ENCODE data around the gene C10orf143.

C10orf143 gene

GRCh38 chr10:130047336-130047735 is 63.3 kb downstream of the C10orf143 start (continued):
- no peak for TF ChIP-seq ZNF660 (tag by site-specific recombination; IDR thresholded peaks at IDR 0.05)
- TF ChIP-seq ZNF16 (tag by site-specific recombination; IDR thresholded peaks at IDR 0.05; ENCODE audit: low read depth): no peak
- TF ChIP-seq, protein P1, sequence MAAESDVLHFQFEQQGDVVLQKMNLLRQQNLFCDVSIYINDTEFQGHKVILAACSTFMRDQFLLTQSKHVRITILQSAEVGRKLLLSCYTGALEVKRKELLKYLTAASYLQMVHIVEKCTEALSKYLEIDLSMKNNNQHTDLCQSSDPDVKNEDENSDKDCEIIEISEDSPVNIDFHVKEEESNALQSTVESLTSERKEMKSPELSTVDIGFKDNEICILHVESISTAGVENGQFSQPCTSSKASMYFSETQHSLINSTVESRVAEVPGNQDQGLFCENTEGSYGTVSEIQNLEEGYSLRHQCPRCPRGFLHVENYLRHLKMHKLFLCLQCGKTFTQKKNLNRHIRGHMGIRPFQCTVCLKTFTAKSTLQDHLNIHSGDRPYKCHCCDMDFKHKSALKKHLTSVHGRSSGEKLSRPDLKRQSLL (tag by site-specific recombination; IDR thresholded peaks at IDR 0.05): no peak
- TF ChIP-seq GLI4 (tag by site-specific recombination; IDR thresholded peaks at IDR 0.05): no peak
- TF ChIP-seq ZNF148 (tag by site-specific recombination; IDR thresholded peaks at IDR 0.05; ENCODE audit: borderline replicate concordance): no peak
- TF ChIP-seq ZNF391 (tag by site-specific recombination; IDR thresholded peaks at IDR 0.05; ENCODE audit: borderline replicate concordance, low read depth): no peak

GRCh38 chr10:130046591-130046990 is 64.0 kb downstream of the C10orf143 start:
- Histone ChIP-seq H3K4me3 (ENCODE audit: low read depth, low read length) (no peak overlapping the region), H3K27ac (ENCODE audit: extremely low read depth, low read depth, low read length) (no peak overlapping the region), H3K9me3 (ENCODE audit: control insufficient read depth, insufficient read depth, low read depth, low read length) (no peaks in the 10 kb centered on the region), H3K4me1 (ENCODE audit: control insufficient read depth, insufficient read depth, low read length) (no peaks in the 10 kb centered on the region), H3K36me3 (ENCODE audit: control insufficient read depth in 2 of 2, insufficient read depth in 1 of 2, low read length in 2 of 2) (no peaks in the 10 kb centered on the region)
- ChIA-PET POLR2A (no interaction called here), CTCF (no interaction called here)
- TF ChIP-seq ELK4 (IDR thresholded peaks at IDR 0.05; ENCODE audit: borderline replicate concordance, low read depth, low read length): no peak
- TF ChIP-seq YY2 (tag by site-specific recombination; IDR thresholded peaks at IDR 0.05): no peak

GRCh38 chr10:130045801-130046321 is 64.8 kb downstream of the C10orf143 start:
- no peak overlapping the region for H3K27ac ChIP-seq (ENCODE audit: extremely low read depth, low read depth, low read length)
- ChIA-PET POLR2A (no interaction called here), CTCF (interaction anchor here (0.7 kb wide), 1 partner anchor 24 kb away, joined by 4 read pairs; no protein-coding TSS in a partner anchor)
- no peaks in the 10 kb centered on the region for H3K9me3 ChIP-seq (ENCODE audit: control insufficient read depth, insufficient read depth, low read depth, low read length)
- H3K4me3 ChIP-seq (ENCODE audit: low read depth, low read length): no peak overlapping the region
- TF ChIP-seq SCRT2 (tag by site-specific recombination; IDR thresholded peaks at IDR 0.05) (0 out of 2 replicates have a peak, but pooled peaks have one; percentile 17), ZFP37 (tag by site-specific recombination; IDR thresholded peaks at IDR 0.05) (no peak), ZNF785 (tag by site-specific recombination; IDR thresholded peaks at IDR 0.05) (no peak), KLF8 (tag by site-specific recombination; IDR thresholded peaks at IDR 0.05) (peak; percentile 24; the same call in 1 of the 2 replicates)
- H3K4me1 ChIP-seq (ENCODE audit: control insufficient read depth, insufficient read depth, low read length): no peaks in the 10 kb centered on the region
- no peaks in the 10 kb centered on the region for H3K36me3 ChIP-seq (ENCODE audit: control insufficient read depth in 2 of 2, insufficient read depth in 1 of 2, low read length in 2 of 2)

DNA sequence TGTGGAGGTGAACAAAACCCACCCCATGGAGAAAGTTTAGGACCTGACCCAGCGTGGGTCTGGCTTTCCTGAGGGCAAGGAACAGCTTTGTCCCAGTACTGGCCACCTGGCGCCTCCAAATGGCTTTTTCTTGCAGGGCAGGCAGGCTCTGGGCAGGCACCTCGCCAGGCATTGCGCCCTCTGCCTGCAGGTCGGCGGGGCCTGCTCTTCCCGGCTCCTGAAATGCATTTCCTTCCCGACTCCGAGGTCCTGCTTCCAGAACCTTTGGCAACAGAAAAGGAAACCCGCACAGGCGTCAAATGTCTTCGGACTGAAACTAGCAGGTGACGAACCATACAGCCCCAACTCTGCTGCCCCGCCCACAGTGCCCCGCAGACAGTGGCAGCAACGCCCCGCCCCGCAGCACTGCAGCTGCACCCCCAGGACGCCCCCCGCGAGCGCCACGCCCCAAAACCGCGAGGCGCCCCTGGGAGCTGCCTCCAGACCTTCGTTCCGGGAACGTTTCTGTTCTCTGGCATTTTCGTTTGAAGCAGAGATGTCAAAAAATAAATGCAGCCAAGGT is 65.5 kb downstream of the C10orf143 start:
- H3K4me3 ChIP-seq (ENCODE audit: low read depth, low read length): no peak overlapping the region
- TF ChIP-seq ZNF324 (tag by site-specific recombination; IDR thresholded peaks at IDR 0.05): no peak
- no peak for TF ChIP-seq ZNF274 (IDR thresholded peaks at IDR 0.05; ENCODE audit: low read length)
- no peak for TF ChIP-seq ZNF274 (tag by site-specific recombination; IDR thresholded peaks at IDR 0.05; ENCODE audit: borderline replicate concordance)
- TF ChIP-seq, protein P2, sequence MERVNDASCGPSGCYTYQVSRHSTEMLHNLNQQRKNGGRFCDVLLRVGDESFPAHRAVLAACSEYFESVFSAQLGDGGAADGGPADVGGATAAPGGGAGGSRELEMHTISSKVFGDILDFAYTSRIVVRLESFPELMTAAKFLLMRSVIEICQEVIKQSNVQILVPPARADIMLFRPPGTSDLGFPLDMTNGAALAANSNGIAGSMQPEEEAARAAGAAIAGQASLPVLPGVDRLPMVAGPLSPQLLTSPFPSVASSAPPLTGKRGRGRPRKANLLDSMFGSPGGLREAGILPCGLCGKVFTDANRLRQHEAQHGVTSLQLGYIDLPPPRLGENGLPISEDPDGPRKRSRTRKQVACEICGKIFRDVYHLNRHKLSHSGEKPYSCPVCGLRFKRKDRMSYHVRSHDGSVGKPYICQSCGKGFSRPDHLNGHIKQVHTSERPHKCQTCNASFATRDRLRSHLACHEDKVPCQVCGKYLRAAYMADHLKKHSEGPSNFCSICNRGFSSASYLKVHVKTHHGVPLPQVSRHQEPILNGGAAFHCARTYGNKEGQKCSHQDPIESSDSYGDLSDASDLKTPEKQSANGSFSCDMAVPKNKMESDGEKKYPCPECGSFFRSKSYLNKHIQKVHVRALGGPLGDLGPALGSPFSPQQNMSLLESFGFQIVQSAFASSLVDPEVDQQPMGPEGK (tag by site-specific recombination; IDR thresholded peaks at IDR 0.05): no peak
- no peak for TF ChIP-seq ZNF747 (tag by site-specific recombination; IDR thresholded peaks at IDR 0.05)
- no peak for TF ChIP-seq ZNF785 (tag by site-specific recombination; IDR thresholded peaks at IDR 0.05)
- H3K27ac ChIP-seq (ENCODE audit: extremely low read depth, low read depth, low read length): no peak overlapping the region
- no peaks in the 10 kb centered on the region for H3K36me3 ChIP-seq (ENCODE audit: control insufficient read depth in 2 of 2, insufficient read depth in 1 of 2, low read length in 2 of 2)
- POLR2A ChIA-PET: no interaction called here
- CTCF ChIA-PET: interaction anchor here (0.7 to 1.6 kb wide), 4 partner anchors 14 to 81 kb away, joined by 3 to 4 read pairs (median 4); no protein-coding TSS in a partner anchor
- H3K4me1 ChIP-seq (ENCODE audit: control insufficient read depth, insufficient read depth, low read length): no peaks in the 10 kb centered on the region
- no peaks in the 10 kb centered on the region for H3K9me3 ChIP-seq (ENCODE audit: control insufficient read depth, insufficient read depth, low read depth, low read length)

All from HEK293 (cell line).